HCT116 (cell line): Measurements from ENCODE around the gene CHD2.

Experiments
- CTCF ChIP-seq, 3 experiments: fragments of 200-600 bp in 1 of 3; sonication (generic) in 1 of 3; IDR thresholded peaks in 2 of 3; conservative IDR thresholded peaks in 1 of 3; 2 replicates each; pipeline ENCODE4 v1.5.1; 2012 to 2017; ENCODE audit warnings: low read depth in 2 of 3, low read length in 2 of 3, antibody characterized with exemption in 1 of 3, borderline replicate concordance in 1 of 3, control low read depth in 1 of 3, mild to moderate bottlenecking in 1 of 3, mixed read lengths in 1 of 3, mixed run types in 1 of 3, moderate library complexity in 1 of 3; ENCODE audit not compliant: insufficient read depth in 1 of 3
- ELF1 ChIP-seq: IDR thresholded peaks from 2 replicates; pipeline ENCODE4 v1.6.1; 2012; ENCODE audit warnings: low read depth, borderline replicate concordance
- EZH2phosphoT487 ChIP-seq: fragments of 200-600 bp; IDR thresholded peaks from 2 replicates; pipeline ENCODE4 v1.6.1; 2018; ENCODE audit warnings: antibody characterized with exemption, borderline replicate concordance
- POLR2A ChIP-seq: IDR thresholded peaks from 2 replicates; pipeline ENCODE4 v1.7.0; 2011; ENCODE audit warnings: borderline replicate concordance; ENCODE audit not compliant: insufficient read depth, insufficient read length; ENCODE audit errors: extremely low read depth
- POLR2AphosphoS5 ChIP-seq: IDR thresholded peaks from 2 replicates; pipeline ENCODE4 v1.6.1; 2011; ENCODE audit warnings: mild to moderate bottlenecking, low read depth, low read length, moderate library complexity
- RAD21 ChIP-seq: IDR thresholded peaks from 2 replicates; pipeline ENCODE4 v1.6.1; 2012; ENCODE audit warnings: low read depth, mild to moderate bottlenecking
- SIN3A ChIP-seq: IDR thresholded peaks from 2 replicates; pipeline ENCODE4 v1.6.1; 2012; ENCODE audit warnings: low read depth
- YY1 ChIP-seq: IDR thresholded peaks from 2 replicates; pipeline ENCODE4 v1.6.1; 2011; ENCODE audit warnings: low read length, low read depth, moderate library complexity, mild to moderate bottlenecking; ENCODE audit not compliant: insufficient replicate concordance; ENCODE audit errors: extremely low read depth
- ZBTB33 ChIP-seq: IDR thresholded peaks from 2 replicates; pipeline ENCODE4 v1.6.1; 2011; ENCODE audit warnings: mild to moderate bottlenecking, low read length, moderate library complexity; ENCODE audit not compliant: insufficient replicate concordance; ENCODE audit errors: extremely low read depth
- ZFX ChIP-seq: fragments of 450-650 bp; IDR thresholded peaks from 2 replicates; pipeline ENCODE4 v1.6.1; 2017
- TF ChIP-seq, protein P1 (sequence below): IDR thresholded peaks from 2 replicates; pipeline ENCODE4 v1.6.1; 2012

- TF ChIP-seq POLR2A (no peak), EZH2phosphoT487 (no peak), CTCF (IDR thresholded peaks at IDR 0.05 in 2 of 3, conservative IDR thresholded peaks at IDR 0.05 in 1 of 3; ENCODE audit: borderline replicate concordance in 1 of 3, insufficient read depth in 1 of 3, low read depth in 2 of 3, low read length in 2 of 3) (no peak), ZBTB33 (no peak), SIN3A (no peak), YY1 (no peak), POLR2AphosphoS5 (no peak), ZFX (no peak), RAD21 (no peak), ELF1 (no peak)
- TF ChIP-seq, protein P1, sequence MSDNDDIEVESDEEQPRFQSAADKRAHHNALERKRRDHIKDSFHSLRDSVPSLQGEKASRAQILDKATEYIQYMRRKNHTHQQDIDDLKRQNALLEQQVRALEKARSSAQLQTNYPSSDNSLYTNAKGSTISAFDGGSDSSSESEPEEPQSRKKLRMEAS: no peak
Measured at GRCh38 chr15:93026380-93026817, 126.3 kb downstream of the CHD2 start.
